HCT116 (cell line): Measurements from ENCODE around the gene HOXA7. TPM values are rescaled to one million over a fixed set of nuclear protein-coding genes. Genes with fewer than 3 reads are reported as not detected.

Experiments
- ATAC-seq: fragments of 200-7000 bp; cut with Tn5 transposase; 2 replicates; pipeline ENCODE4 v1.9.1; 2020; ENCODE audit warnings: mild to moderate bottlenecking, moderate library complexity
- BruUV-seq: library from RNA; stranded (reverse); fragments of 400-500 nt; replicated peaks from 2 replicates; lab custom pipeline; 2021; lab: Mats Ljungman, UMichigan
- CTCF ChIA-PET: fragments of 300-600 bp; sonication (Branson Sonifier 250); formaldehyde crosslinking; loops from one replicate; lab custom pipeline; 2021; ENCODE audit warnings: antibody characterized with exemption; lab: Charles Lee
- POLR2A ChIA-PET: fragments of 300-600, 350-600 bp; sonication (Branson Sonifier 250); formaldehyde crosslinking; loops from one replicate; lab custom pipeline; 2021; ENCODE audit warnings: antibody characterized with exemption; lab: Charles Lee
- RAD21 ChIA-PET, 2 experiments: fragments of 300-600 bp; sonication (Branson Sonifier 250); formaldehyde crosslinking; loops; one replicate each; lab custom pipeline; 2023; ENCODE audit warnings: low total read pairs in 2 of 2; ENCODE audit not compliant: uncharacterized antibody in 2 of 2, unreplicated experiment in 2 of 2, low non-redundant PET in 1 of 2; lab: Charles Lee
- DNase-seq: peaks from one replicate; pipeline ENCODE4 v3.0.0-alpha.2; 2010; ENCODE audit warnings: low read depth, low spot score
- H2AFZ ChIP-seq: fragments of 200-600 bp; shearing (Covaris generic), sonication (generic); 2 replicates; pipeline ENCODE4 v1.6.1; 2017; ENCODE audit warnings: low read depth, mixed run types, mixed read lengths, antibody characterized with exemption, low read length; ENCODE audit not compliant: poor library complexity, severe bottlenecking
- H3K27ac ChIP-seq: 2 replicates; pipeline ENCODE4 v1.5.1; 2012; ENCODE audit warnings: low read depth, low read length
- H3K27me3 ChIP-seq: fragments of 200-600 bp; sonication (generic); 2 replicates; pipeline ENCODE4 v1.6.1; 2016; ENCODE audit warnings: mixed run types, low read length, mixed read lengths; ENCODE audit not compliant: insufficient read depth
- H3K36me3 ChIP-seq, 2 experiments: fragments of 200-500 bp in 1 of 2; fragments of 200-600 bp in 1 of 2; sonication (Bioruptor generic) in 1 of 2; sonication (generic) in 1 of 2; 2 replicates each; pipeline versions ENCODE4 v1.5.1 to v1.6.1; 2014 to 2016; ENCODE audit warnings: low read length in 2 of 2, inconsistent platforms in 1 of 2, mixed read lengths in 1 of 2, mixed run types in 1 of 2; ENCODE audit not compliant: insufficient read depth in 2 of 2, control insufficient read depth in 1 of 2
- H3K4me1 ChIP-seq, 2 experiments: fragments of 200-600 bp in 1 of 2; sonication (generic) in 1 of 2; 2 replicates each; pipeline versions ENCODE4 v1.5.1 to v1.6.1; 2012 to 2017; ENCODE audit warnings: low read length in 2 of 2, inconsistent platforms in 1 of 2, mild to moderate bottlenecking in 1 of 2, mixed read lengths in 1 of 2, mixed run types in 1 of 2, moderate library complexity in 1 of 2; ENCODE audit not compliant: insufficient read depth in 2 of 2, control insufficient read depth in 1 of 2
- H3K4me2 ChIP-seq: fragments of 200-600 bp; sonication (generic); 2 replicates; pipeline ENCODE4 v1.6.1; 2017; ENCODE audit warnings: mixed run types, low read length, mixed read lengths
- H3K4me3 ChIP-seq, 2 experiments: fragments of 200-600 bp in 1 of 2; sonication (generic) in 1 of 2; replicated peaks in 1 of 2; 2 replicates each; pipeline ENCODE4 v1.5.1; 2011 to 2016; ENCODE audit warnings: low read length in 2 of 2, control low read depth in 1 of 2, low read depth in 1 of 2, mild to moderate bottlenecking in 1 of 2, mixed read lengths in 1 of 2, mixed run types in 1 of 2
- H3K79me2 ChIP-seq: fragments of 200-600 bp; sonication (generic); 2 replicates; pipeline ENCODE4 v1.6.1; 2017; ENCODE audit warnings: mild to moderate bottlenecking, mixed run types, low read length, moderate library complexity, mixed read lengths; ENCODE audit not compliant: insufficient read depth
- H3K9ac ChIP-seq: fragments of 200-600 bp; sonication (generic); 2 replicates; pipeline ENCODE4 v1.6.1; 2016; ENCODE audit warnings: low read length, mixed read lengths
- H3K9me2 ChIP-seq: fragments of 200-600 bp; sonication (generic), shearing (Covaris generic); 2 replicates; pipeline ENCODE4 v1.6.1; 2017; ENCODE audit warnings: mixed run types, mild to moderate bottlenecking, moderate library complexity; ENCODE audit not compliant: insufficient read depth
- H3K9me3 ChIP-seq, 2 experiments: fragments of 200-500 bp in 1 of 2; fragments of 200-600 bp in 1 of 2; sonication (Bioruptor generic) in 1 of 2; sonication (generic) in 1 of 2; 2 replicates each; pipeline ENCODE4 v1.6.1; 2014 to 2017; ENCODE audit warnings: low read length in 2 of 2, mixed read lengths in 2 of 2, inconsistent platforms in 1 of 2, low read depth in 1 of 2, mild to moderate bottlenecking in 1 of 2, mixed run types in 1 of 2, moderate library complexity in 1 of 2; ENCODE audit not compliant: control insufficient read depth in 1 of 2, insufficient read depth in 1 of 2
- H4K20me1 ChIP-seq: fragments of 200-600 bp; sonication (generic), shearing (Covaris generic); 2 replicates; pipeline ENCODE4 v1.6.1; 2017; ENCODE audit warnings: mixed run types, mild to moderate bottlenecking, moderate library complexity; ENCODE audit not compliant: insufficient read depth
- CBX3 ChIP-seq: IDR thresholded peaks from 2 replicates; pipeline ENCODE4 v1.6.1; 2012; ENCODE audit warnings: low read depth
- EGR1 ChIP-seq: IDR thresholded peaks from 2 replicates; pipeline ENCODE4 v1.6.1; 2012; ENCODE audit warnings: low read depth
- ELF1 ChIP-seq: IDR thresholded peaks from 2 replicates; pipeline ENCODE4 v1.6.1; 2012; ENCODE audit warnings: low read depth, borderline replicate concordance
- EZH2 ChIP-seq: fragments of 200-600 bp; sonication (generic); IDR thresholded peaks from 2 replicates; pipeline ENCODE4 v1.6.1; 2017; ENCODE audit warnings: antibody characterized with exemption, mixed run types
- JUND ChIP-seq: IDR thresholded peaks from 2 replicates; pipeline ENCODE4 v1.6.1; 2012
- POLR2AphosphoS5 ChIP-seq: IDR thresholded peaks from 2 replicates; pipeline ENCODE4 v1.6.1; 2011; ENCODE audit warnings: mild to moderate bottlenecking, low read depth, low read length, moderate library complexity
- SIN3A ChIP-seq: IDR thresholded peaks from 2 replicates; pipeline ENCODE4 v1.6.1; 2012; ENCODE audit warnings: low read depth
- ZFX ChIP-seq: fragments of 450-650 bp; IDR thresholded peaks from 2 replicates; pipeline ENCODE4 v1.6.1; 2017
- ZNF274 ChIP-seq: fragments of 200-500 bp; sonication (Bioruptor generic); IDR thresholded peaks from 2 replicates; pipeline ENCODE4 v1.6.1; 2014; ENCODE audit warnings: mild to moderate bottlenecking, low read depth, low read length, inconsistent platforms
- intact Hi-C: fragments of 100-400 bp; cut with micrococcal nuclease; formaldehyde crosslinking; loops from 2 replicates; pipeline ENCODE4 v1.10.0; 2022
- total RNA-seq: library from RNA; stranded (reverse); gene quantifications from one replicate; pipeline ENCODE4 v1.2.1, GENCODE V29; 2021; ENCODE audit not compliant: unreplicated experiment
- TF ChIP-seq, protein P1 (sequence below): IDR thresholded peaks from 2 replicates; pipeline ENCODE4 v1.6.1; 2012
- TF ChIP-seq, protein P2 (sequence below), 3 experiments: fragments of 200-600 bp in 1 of 3; sonication (generic) in 1 of 3; IDR thresholded peaks in 2 of 3; conservative IDR thresholded peaks in 1 of 3; 2 replicates each; pipeline ENCODE4 v1.5.1; 2012 to 2017; ENCODE audit warnings: low read depth in 2 of 3, low read length in 2 of 3, antibody characterized with exemption in 1 of 3, borderline replicate concordance in 1 of 3, control low read depth in 1 of 3, mild to moderate bottlenecking in 1 of 3, mixed read lengths in 1 of 3, mixed run types in 1 of 3, moderate library complexity in 1 of 3; ENCODE audit not compliant: insufficient read depth in 1 of 3

HOXA7 gene
- total RNA-seq, 1 experiment from 2014 or later, result 15.0 TPM

- intact Hi-C loops, result no loop called here
- Histone ChIP-seq H3K27ac (no peak overlapping the region), H3K4me1 (peaks cover 50 to 81% of the 10 kb centered on the region in 2 experiments), H3K79me2 (peaks cover 12% of the 10 kb centered on the region), H3K27me3 (peaks cover 10% of the 10 kb centered on the region; the same call in 1 of the 2 replicates), H3K9me2 (no peaks in the 10 kb centered on the region), H4K20me1 (no peaks in the 10 kb centered on the region), H3K4me2 (peak overlapping the region; percentile 92; the same call in 1 of the 2 replicates), H3K9me3 (no peaks in the 10 kb centered on the region), H3K4me3 (no peak overlapping the region), H3K9ac (no peak overlapping the region), H2AFZ (no peak overlapping the region), H3K36me3 (no peaks in the 10 kb centered on the region)
- DNase-seq (no peak), ATAC-seq (no peak)
- RAD21 ChIA-PET, result no interaction called here
- POLR2A ChIA-PET, result no interaction called here
- TF ChIP-seq CBX3 (no peak), SIN3A (no peak), EGR1 (no peak), POLR2AphosphoS5 (no peak), EZH2 (no peak), ELF1 (no peak), ZNF274 (no peak), ZFX (no peak), JUND (no peak)
- TF ChIP-seq, protein P1, sequence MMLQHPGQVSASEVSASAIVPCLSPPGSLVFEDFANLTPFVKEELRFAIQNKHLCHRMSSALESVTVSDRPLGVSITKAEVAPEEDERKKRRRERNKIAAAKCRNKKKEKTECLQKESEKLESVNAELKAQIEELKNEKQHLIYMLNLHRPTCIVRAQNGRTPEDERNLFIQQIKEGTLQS, result no peak
- TF ChIP-seq, protein P2, sequence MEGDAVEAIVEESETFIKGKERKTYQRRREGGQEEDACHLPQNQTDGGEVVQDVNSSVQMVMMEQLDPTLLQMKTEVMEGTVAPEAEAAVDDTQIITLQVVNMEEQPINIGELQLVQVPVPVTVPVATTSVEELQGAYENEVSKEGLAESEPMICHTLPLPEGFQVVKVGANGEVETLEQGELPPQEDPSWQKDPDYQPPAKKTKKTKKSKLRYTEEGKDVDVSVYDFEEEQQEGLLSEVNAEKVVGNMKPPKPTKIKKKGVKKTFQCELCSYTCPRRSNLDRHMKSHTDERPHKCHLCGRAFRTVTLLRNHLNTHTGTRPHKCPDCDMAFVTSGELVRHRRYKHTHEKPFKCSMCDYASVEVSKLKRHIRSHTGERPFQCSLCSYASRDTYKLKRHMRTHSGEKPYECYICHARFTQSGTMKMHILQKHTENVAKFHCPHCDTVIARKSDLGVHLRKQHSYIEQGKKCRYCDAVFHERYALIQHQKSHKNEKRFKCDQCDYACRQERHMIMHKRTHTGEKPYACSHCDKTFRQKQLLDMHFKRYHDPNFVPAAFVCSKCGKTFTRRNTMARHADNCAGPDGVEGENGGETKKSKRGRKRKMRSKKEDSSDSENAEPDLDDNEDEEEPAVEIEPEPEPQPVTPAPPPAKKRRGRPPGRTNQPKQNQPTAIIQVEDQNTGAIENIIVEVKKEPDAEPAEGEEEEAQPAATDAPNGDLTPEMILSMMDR (IDR thresholded peaks at IDR 0.05 in 2 of 3, conservative IDR thresholded peaks at IDR 0.05 in 1 of 3; ENCODE audit: borderline replicate concordance in 1 of 3, insufficient read depth in 1 of 3, low read depth in 2 of 3, low read length in 2 of 3), result no peak
- BruUV-seq, result no TSS peak
- CTCF ChIA-PET, result no interaction called here
Observed at GRCh38 chr7:27116962-27117886, 39.3 kb downstream of the HOXA7 start.
